HG03135 (cell line): ENCODE data around the gene PTPRJ.
"Not testable (repeated sequence)": the region's sequence is repeated elsewhere in the genome, so short reads cannot be mapped to it uniquely, and the experiment has no call there.

Experiments used
- ATAC-seq: cut with Tn5 transposase; IDR thresholded peaks from one replicate; pipeline ENCODE4 v1.9.1; 2021; ENCODE audit warnings: mild to moderate bottlenecking, moderate library complexity; ENCODE audit not compliant: unreplicated experiment

PTPRJ gene

DNA sequence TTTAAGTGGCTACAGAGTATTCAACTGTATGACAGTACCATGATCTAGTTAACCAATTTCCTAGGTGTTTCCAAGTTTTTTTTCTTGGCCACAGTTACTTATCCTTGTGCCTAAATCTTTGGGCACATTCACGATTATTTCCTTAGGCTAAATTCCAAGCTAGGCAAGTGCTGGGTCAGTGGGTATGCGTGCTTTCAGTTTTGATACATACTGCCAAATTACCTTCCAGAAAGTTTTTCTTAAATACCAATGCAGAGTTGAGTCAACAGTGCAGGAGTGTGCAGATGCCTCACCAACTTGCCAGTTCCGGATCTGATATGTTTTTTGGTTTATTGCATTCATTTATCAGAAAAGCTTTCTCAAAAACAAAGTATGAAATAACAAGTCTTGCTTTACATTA, 168.4 kb downstream of the PTPRJ start:
- no peak for ATAC-seq

DNA sequence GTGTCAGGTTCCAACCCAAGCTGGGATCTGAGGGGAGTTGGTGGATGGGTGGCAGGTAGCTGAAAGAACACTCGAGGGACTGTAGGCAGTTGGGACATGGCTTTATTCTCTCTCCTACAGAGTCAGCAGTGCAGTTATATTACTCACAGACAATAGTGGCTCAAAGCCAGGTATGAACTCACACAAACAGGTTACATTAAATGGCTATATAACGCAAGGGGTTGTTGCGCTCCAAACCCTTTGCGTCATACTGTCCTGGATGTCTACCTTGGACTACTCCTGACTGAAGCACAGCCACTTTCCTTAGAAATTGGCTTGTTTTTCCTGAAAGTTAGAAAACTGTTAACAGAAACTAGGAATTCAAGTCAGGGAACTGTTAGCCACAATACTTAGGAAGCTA, 169.9 kb downstream of the PTPRJ start:
- no peak for ATAC-seq

DNA sequence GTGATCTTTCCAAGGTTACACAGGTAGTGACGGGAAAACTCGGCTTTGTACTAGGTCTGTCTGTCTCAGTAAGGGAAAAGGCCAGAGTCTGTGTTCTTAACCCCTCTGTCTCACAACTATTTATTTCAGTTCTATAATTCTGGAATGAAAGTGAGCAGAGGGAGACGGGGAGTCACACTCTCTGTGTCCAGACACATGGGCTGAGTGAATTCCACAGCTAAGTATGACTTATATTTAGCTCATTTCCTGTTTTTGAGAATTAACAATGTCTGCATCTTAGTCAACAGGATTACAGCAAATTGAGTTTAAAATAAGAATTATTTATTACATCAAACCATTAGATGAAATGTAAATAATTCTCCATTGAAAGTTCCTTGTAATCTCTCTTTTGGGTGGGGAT, 173.8 kb downstream of the PTPRJ start:
- no peak for ATAC-seq

DNA sequence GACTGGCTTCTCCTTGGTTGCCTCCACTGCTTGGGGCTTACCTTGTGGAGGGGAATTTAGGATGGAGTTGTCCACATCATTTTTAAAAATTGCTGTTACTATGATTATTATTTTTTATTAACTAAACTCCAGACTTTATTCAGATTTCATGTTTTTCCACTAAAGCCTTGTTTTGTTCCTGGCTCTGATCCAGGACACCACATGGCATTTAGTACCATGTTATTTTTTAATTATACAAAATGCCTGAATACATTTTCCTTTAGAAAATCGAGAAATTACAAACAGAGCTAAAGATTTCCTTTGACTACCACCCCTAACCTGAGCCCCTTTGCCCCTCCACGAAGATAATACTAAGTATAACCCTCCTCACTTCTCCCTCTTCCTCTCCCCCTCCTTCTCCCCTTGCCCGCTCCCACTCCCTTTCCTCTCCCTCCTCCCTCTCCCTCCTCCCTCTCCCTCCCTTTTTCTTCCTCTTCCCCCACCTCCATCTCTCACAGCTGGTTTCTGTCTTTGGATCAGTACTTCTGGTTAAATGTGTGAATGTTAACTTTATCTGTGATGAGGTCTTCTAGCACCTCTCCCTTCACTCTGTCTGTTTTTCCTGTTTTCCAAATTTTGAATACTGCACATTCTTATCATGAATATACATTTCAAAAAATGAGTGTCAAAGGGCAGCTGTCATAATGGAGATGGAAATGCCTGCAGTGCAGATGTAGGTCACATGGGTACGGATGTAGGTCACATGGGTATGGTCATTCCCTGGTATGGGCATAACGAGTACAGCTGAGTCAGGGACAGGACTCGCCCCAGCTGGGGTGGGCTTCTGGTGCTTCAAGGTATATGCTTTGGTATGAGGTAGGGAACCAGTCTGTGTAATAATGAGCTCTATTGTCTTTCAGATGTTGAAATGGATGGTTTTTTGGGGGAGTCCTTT, 181.9 kb downstream of the PTPRJ start:
- no peak for ATAC-seq

DNA sequence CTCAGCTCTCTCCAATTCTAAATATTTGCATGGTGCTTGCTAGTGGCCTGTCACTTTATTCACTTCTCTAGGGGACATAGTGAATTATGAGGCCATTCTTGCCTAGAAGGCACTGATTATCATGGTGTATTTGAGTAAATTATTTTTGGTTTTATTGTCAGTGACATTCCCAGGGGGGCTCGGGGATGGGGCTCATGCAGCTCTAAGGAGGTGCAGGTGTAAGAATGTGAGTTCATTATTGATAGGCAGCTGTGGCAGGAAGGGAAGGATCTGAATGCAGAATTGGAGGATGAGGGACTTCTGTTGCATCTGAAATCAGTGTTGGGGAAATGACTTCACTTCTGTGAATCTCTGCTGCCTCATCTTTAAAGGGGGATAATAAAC, 182.5 kb downstream of the PTPRJ start:
- no peak for ATAC-seq

DNA sequence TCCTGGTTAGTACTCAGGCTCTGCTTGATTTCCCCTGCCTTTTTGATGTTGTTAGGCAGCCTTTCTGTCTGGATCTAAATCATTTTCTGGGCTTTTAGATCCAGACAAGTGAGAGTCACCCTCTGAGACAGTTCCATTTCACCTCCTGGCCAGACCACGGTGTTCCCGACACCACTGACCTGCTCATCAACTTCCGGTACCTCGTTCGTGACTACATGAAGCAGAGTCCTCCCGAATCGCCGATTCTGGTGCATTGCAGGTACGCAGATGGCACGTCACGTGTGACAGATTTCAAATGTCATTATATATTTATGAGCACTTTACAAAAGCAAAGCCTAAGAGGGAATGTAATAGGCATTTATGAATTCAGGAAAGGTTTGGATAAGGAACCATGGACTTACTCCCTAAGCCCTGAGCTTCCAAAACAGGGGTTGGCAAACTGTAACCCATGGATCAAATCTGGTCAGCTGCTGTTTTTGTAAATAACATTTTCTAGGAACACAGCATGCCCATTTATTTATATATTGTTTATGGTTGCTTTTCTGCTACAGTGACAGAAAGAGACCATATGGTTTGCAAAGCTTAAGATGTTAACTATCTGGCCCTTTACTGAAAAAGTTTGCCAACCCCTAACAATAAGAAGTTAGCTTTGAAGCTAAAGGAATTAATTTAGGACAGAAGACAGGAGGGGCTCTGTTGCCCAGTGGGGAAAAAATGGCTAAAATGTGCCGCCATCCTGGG, 183.2 kb downstream of the PTPRJ start:
- no peak for ATAC-seq

DNA sequence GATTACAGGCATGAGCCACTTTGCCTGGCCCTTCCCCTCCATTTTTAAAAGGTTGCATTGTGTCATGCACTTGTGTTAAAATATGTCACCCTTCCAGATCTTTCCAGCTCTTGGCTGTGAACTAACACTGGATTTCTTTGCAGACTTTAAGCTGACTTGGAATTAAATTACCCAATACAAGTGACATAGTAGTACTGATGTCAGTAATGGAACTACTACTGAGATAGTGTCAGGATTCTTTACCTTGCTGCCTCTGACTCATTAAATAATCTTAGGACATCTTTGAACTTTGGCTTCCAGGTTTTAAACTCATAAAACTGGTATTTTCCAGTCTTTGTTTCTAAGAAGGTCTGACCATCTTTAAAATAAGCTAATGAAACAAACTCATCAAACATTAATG, 184.5 kb downstream of the PTPRJ start:
- ATAC-seq: no peak

DNA sequence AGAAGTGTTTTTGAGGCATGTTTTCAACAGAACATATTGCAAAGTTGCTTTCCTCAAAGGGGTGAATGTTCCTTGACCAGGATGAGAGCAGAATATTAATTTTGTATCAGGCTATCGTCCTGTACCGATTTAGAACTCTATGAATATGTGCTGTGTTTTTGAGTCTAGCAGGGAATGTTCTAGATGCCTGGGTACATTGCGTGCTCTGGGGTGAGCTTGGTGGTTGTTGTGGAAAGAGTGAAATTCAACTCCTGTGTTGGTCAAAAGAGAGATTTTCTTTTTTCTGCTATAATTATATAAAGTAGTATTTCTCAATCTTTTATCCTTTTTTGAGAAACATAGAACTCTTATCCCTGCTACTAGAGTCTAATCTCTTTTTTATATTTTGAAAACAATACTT, 185.1 kb downstream of the PTPRJ start:
- no peak for ATAC-seq

DNA sequence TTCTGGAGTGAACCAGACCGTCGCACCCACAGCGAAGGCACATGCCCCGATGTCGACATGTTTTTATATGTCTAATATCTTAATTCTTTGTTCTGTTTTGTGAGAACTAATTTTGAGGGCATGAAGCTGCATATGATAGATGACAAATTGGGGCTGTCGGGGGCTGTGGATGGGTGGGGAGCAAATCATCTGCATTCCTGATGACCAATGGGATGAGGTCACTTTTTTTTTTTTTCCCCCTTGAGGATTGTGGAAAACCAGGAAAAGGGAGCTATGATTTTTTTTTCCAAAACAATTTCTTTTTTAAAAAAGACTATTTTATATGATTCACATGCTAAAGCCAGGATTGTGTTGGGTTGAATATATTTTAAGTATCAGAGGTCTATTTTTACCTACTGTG, 187.0 kb downstream of the PTPRJ start:
- ATAC-seq: no peak

DNA sequence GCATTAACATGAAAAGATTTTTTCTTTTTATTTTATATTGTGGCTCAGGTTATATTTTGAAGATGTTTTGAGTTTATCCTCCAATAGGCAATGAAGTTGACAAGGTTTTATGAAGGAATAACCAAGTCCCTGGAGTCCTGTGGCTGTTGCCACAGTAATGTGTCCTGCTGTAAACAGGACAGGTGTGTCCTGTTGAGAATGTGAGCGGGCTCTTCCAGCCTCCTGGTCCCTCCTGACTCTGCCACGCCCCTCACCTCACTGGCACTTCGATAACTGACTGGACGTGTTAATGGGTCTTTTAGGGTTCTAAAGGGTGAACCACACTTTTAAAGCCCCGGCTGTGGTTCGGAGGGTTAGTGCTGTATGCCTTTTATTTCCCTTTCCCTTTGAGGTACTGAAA, 188.5 kb downstream of the PTPRJ start:
- no peak for ATAC-seq

DNA sequence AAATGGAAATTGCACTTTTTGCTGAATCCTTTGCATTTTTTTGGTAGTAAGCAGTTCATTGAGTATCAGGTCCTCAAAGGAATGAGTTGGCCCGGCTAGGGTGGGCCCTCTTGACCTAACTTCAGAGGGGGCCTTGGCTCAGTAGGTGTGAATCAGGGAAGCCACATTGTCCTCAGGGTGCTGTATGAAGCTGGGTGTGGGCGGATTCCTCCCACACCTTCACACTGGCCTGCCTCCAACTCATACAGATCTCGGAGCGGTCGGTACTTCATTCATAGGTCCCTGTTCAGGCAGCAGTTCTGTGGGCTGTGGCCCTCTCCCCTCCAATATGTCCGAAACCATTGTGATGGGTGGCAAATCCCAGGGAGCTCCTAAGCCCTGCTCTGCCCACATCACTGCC, 188.9 kb downstream of the PTPRJ start:
- no peak for ATAC-seq

DNA sequence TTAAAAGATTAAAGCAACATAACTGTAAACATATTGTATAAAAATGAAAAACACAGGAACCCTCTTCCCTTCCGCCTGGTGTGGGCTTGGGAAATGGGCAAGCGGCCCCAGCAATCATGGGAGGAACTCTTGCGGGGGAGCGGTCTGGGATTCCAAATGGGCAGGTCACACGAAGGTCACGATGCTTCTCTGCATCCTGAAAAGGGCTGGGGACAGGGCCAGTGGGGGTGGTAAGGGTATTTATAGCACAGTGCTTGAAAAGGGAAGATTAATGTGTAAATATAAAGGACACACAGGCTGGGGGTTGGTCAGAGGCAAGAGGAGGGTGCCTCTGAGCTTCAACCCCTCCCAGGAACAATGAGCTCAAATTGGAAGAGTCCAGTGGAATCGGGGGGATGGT, 189.4 kb downstream of the PTPRJ start:
- no peak for ATAC-seq

DNA sequence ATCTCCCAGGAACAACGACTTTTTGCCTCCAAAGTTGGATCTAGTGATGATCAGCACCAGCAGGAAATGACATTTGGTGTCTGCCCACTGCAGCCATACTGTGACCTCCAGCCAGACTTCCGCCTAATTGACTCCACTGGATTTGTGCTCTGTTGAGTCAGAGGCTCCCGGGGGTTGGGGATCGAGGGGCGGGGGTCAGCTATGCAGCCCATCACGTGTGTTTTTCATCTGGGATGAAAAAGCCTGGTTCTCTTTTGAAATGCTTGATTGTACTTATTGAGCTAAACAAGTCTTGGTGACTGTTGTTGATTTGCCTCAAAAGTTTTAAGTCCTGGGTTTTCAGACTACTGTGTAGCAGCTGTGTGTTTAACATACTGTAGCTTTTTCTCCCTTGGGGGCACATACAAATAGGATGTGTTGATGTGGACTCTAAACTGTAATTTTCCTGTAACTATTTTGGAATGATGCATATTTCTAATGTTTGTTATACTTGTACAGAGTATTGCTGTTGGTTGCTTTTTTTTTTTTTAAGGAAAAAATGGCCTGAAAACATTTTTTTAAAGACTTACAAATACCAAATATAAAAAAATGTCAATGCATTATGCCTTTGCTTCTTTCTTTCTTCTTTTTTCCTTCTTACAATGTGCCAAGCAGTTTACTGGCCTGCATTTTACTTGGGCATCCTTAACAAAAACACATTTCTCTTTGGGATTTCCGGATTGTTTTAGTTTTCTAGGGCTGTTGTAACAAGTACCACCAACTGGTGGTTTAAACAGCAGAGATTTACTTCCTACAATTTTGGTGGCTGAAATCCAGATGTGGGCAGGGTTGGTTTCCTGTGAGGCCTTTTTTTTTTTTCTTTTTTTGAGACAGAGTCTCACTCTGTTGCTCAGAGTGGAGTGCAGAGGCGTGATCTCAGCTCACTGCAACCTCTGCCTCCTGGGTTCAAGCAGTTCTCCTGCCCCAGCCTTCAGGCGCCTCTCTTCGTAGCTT, 190.2 kb downstream of the PTPRJ start:
- ATAC-seq: no peak

DNA sequence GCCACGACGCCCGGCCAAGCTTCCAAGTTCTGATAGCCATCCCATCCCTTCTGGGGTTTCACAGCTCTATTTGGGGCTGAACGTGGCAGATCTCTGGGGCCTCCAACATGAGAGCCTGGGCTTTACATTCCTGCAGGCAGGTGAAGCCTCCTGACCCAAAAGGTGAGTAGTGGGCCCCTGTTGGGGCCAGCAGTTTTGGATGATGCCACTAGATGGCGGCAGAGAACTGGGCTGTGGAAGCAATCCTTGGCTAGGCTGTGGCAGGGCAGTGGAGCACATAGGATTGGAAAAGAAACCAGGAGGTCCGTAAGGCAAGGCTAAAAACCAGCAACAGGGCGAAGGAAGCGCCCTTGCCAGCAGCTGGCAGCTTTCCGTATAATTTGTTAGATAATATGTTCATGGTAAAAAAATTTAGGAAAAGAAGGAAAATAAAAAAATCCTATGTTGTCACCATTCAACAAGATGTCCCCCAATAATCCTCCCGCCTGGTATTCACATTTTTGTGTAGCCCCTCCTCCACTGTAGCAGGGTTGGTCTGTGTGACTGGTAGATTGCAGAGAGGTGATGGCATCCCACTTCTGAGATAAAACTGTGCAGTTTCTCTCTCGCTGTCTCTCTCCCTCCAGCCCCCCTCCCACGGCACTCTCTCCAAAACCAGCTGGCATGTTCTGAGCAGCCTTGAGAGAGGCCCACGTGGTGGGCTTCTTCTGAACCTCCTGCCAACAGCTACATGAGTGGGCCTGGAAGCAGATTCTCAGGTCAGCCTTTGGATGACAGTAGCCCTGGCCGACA, 192.7 kb downstream of the PTPRJ start:
- ATAC-seq: peak; percentile 59

DNA sequence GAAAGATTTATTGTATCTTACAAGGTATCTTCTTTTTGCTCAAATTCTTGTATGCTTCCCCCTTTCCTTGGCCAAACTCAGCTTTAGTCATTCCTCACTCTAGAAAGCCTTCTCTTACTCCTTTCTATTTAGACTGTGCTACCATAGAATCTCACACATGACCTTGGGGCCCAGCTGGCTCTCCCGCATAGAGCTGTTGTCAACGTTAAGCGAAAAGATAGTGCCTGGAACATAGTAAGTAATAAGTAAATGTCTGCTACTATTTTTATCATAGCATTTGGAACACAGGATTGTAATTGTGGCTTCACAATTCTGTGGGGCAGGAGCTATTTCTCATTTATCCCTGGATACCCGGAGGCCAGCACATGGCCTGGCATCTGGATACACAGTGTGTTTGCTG, 197.3 kb downstream of the PTPRJ start:
- ATAC-seq: no peak

DNA sequence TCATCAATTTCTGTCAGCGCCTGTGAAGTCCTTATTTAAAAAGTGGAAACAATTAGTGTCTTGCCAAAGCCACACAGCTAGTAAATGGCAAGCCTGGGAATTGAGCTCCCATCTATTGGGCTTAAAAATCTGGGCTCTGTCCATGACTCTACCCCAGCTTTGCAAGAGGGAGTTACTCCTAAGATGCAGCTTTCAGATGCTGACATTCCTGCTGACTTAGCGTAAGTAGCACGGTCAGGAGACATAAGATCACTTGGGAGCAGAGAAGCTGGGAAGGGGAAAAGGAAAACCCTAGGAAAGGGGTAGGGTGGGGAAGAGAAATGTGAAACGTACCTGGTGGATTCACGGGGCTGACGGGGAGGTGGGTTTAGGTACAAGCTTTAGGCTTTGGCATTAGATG, 200.3 kb downstream of the PTPRJ start:
- ATAC-seq: no peak

DNA sequence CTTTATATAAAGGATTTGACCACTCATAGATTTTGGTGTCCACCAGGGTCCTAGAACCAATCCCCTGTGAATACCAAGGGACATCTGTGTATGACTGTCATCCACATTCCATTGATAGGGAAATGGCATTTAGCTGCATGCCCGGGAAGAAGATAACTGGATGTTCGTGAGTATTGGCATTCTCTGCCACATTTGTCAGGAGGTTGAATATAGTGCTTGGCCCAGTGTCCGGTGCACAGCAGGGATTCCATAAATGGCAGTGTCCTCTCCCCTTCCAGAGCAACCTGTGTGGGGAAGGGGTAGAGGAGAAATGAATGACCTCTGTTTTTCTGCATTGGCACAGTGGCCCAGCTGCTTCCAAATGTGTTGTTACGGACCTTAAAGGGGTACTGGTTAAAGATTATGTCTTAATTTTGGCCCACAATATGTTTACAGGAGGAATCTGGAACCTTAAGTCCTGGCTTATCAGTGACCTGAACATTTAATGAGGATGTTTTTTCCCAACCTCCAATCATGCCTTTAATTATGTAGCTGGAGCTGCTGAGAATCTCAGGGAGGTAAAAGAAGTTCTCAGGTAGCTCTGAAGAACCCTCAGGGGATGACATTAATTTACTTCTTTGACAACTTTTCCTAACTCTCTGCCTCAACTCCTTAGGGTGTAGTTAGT, 202.6 kb downstream of the PTPRJ start:
- no peak for ATAC-seq

DNA sequence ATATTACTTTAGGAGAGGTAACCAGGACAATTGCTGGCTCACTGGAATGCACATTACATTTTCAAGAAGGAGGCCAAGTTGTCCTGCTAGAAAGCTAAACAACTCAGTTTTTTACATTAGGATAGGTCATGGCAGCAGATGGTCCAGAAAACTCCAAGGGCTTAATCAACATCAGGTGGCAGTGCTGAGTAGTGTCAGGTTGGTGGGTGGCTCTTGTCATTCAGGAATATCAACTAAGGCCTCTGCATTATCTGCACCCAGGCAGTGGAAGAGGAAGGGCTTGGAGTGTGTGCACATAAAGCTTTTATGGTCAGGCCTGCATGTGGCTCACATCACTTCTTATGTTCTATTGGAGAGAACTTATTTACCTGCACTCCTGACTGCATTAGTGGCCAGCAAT, 204.1 kb downstream of the PTPRJ start:
- no peak for ATAC-seq

DNA sequence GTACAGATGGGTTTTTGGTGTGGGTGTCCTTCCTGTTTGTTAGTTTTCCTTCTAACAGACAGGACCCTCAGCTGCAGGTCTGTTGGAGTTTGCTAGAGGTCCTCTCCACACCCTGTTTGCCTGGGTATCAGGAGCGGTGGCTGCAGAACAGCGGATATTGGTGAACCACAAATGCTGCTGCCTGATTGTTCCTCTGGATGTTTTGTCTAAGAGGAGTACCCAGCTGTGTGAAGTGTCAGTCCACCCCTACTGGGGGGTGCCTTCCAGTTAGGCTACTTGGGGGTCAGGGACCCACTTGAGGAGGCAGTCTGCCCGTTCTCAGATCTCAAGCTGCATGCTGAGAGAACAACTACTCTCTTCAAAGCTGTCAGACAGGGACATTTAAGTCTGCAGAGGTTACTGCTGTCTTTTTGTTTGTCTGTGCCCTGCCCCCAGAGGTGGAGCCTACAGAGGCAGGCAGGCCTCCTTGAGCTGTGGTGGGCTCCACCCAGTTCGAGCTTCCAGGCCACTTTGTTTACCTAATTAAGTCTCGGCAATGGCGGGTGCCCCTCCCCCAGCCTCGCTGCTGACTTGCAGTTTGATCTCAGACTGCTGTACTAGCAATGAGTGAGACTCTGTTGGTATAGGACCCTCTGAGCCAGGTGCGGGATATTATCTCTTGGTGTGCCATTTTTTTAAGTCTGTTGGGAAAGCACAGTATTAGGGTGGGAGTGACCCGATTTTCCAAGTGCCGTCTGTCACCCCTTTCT, 210.7 kb downstream of the PTPRJ start:
- not testable (repeated sequence) for ATAC-seq
